K562 (cell line): ENCODE data around the gene IL17F. TPM values are rescaled to one million over a fixed set of nuclear protein-coding genes. Genes with fewer than 3 reads are reported as not detected.

Experiments used
- FOXO4 ChIP-seq: fragments of 450-650 bp; formaldehyde crosslinking; IDR thresholded peaks from 2 replicates; pipeline ENCODE4 v1.4.0; 2020; ENCODE audit warnings: mild to moderate bottlenecking, moderate library complexity
- FOXP4 ChIP-seq: sonication (generic); formaldehyde crosslinking; IDR thresholded peaks from 2 replicates; pipeline ENCODE4 v1.8.0; 2022; ENCODE audit warnings: mild to moderate bottlenecking, missing genetic modification reagents, borderline replicate concordance
- HDAC3 ChIP-seq: fragments of 450-650 bp; IDR thresholded peaks from 2 replicates; pipeline ENCODE4 v1.6.1; 2018; ENCODE audit warnings: borderline replicate concordance, mild to moderate bottlenecking, moderate library complexity; ENCODE audit not compliant: partially characterized antibody
- LCOR ChIP-seq: sonication (generic); formaldehyde crosslinking; IDR thresholded peaks from 2 replicates; pipeline ENCODE4 v1.8.0; 2022; ENCODE audit warnings: mild to moderate bottlenecking, missing genetic modification reagents
- PHTF2 ChIP-seq: fragments of 250-450 bp; sonication (Bioruptor Pico); IDR thresholded peaks from 2 replicates; pipeline ENCODE4 v1.5.0; 2021; ENCODE audit warnings: mild to moderate bottlenecking
- POLR2G ChIP-seq: fragments of 200-400 bp; formaldehyde crosslinking; IDR thresholded peaks from 2 replicates; pipeline ENCODE4 v1.6.1; 2017; ENCODE audit warnings: low read depth, mild to moderate bottlenecking, antibody characterized with exemption, low read length, moderate library complexity
- PRDM10 ChIP-seq: fragments of 450-650 bp; IDR thresholded peaks from 2 replicates; pipeline ENCODE4 v1.6.1; 2018; ENCODE audit not compliant: partially characterized antibody
- RBM39 ChIP-seq: fragments of 200-400 bp; formaldehyde crosslinking; optimal IDR thresholded peaks from 2 replicates; pipeline ENCODE3; 2018; ENCODE audit warnings: low read depth, low read length
- SIN3A ChIP-seq, 2 experiments: fragments of 150-350 bp in 1 of 2; IDR thresholded peaks; 2 replicates each; pipeline ENCODE4 v1.6.1; 2011 to 2016; ENCODE audit warnings: borderline replicate concordance in 2 of 2, low read depth in 2 of 2, low read length in 2 of 2, mild to moderate bottlenecking in 2 of 2, moderate library complexity in 2 of 2; ENCODE audit not compliant: control insufficient read depth in 1 of 2
- TFAP4 ChIP-seq: sonication (generic); formaldehyde crosslinking; IDR thresholded peaks from 2 replicates; pipeline ENCODE4 v1.8.0; 2022; ENCODE audit warnings: missing genetic modification reagents, mild to moderate bottlenecking, moderate library complexity, borderline replicate concordance
- TFE3 ChIP-seq: fragments of 450-650 bp; formaldehyde crosslinking; IDR thresholded peaks from 2 replicates; pipeline ENCODE4 v1.4.0; 2020; ENCODE audit warnings: mild to moderate bottlenecking, mixed read lengths
- ZNF384 ChIP-seq: IDR thresholded peaks from 2 replicates; pipeline ENCODE4 v1.6.1; 2012; ENCODE audit warnings: low read depth, low read length, improper control_type of control experiment
- ZNF398 ChIP-seq: fragments of 250-450 bp; sonication (Bioruptor Pico); IDR thresholded peaks from 2 replicates; pipeline ENCODE4 v1.8.0; 2021; ENCODE audit warnings: moderate library complexity, mild to moderate bottlenecking, inconsistent platforms
- ZNF668 ChIP-seq: fragments of 250-450 bp; sonication (Bioruptor Pico); IDR thresholded peaks from 2 replicates; pipeline ENCODE4 v1.8.0; 2022; ENCODE audit warnings: mild to moderate bottlenecking, inconsistent platforms
- polyA plus RNA-seq, 8 experiments: library from polyadenylated mRNA; depleted of rRNA in 4 of 8; stranded (reverse) in 5 of 8; unstranded in 3 of 8; fragments of >200 nt; fragmentation: Nextera tagmentation in 2 of 8; fragmentation: Illumina TruSeq in 1 of 8; extraction: Ambion mirVana in 2 of 8; extraction: Trizol in 1 of 8; gene quantifications; 2 replicates each; pipeline versions ENCODE4 v1.2.1 to v1.2.3, GENCODE V29; 2011 to 2014; ENCODE audit warnings: inconsistent platforms in 1 of 8, missing spikeins in 1 of 8
- total RNA-seq, 7 experiments: library from RNA; depleted of rRNA in 6 of 7; stranded (reverse); fragments of >200 nt in 6 of 7; fragmentation: Illumina TruSeq in 2 of 7; extraction: Trizol in 2 of 7; gene quantifications; 2 replicates each; pipeline versions ENCODE4 v1.2.1 to v1.2.3, GENCODE V29; 2011 to 2021; ENCODE audit warnings: low replicate concordance in 1 of 7

The IL17F gene
- total and polyA plus RNA-seq, 9 of the 15 experiments (the other 6 are each of a cell fraction or from before 2014, with no cell fraction given) = not detected

- TF ChIP-seq FOXP4 (no peak), HDAC3 (no peak), LCOR (peak; percentile 96), TFE3 (CRISPR knock-in tag) (no peak), TFAP4 (CRISPR knock-in tag) (peak; percentile 100), FOXO4 (CRISPR knock-in tag) (no peak), POLR2G (peak; percentile 94), ZNF668 (CRISPR knock-in tag) (no peak), SIN3A (IDR thresholded peaks at IDR 0.05; ENCODE audit: borderline replicate concordance in 2 of 2, control insufficient read depth in 1 of 2, low read depth in 2 of 2, low read length in 2 of 2) (peak; percentile 91 to 95), ZNF384 (no peak), PHTF2 (CRISPR knock-in tag) (no peak), RBM39 (no peak), PRDM10 (peak; percentile 5), ZNF398 (CRISPR knock-in tag) (no peak)
Measured at GRCh38 chr6:52284460-52285176, 40.3 kb upstream of the IL17F start, which contains the start of gene MCM3 (continued).
